C4-2B (cell line): Measurements from ENCODE around the gene PXN.

Experiments used
- CTCF ChIP-seq: fragments of 450-650 bp; conservative IDR thresholded peaks from 2 replicates; pipeline ENCODE4 v1.5.1; 2017; ENCODE audit warnings: mild to moderate bottlenecking
- ZFX ChIP-seq: fragments of 450-650 bp; IDR thresholded peaks from 2 replicates; pipeline ENCODE4 v1.6.1; 2017

- TF ChIP-seq CTCF (no peak), ZFX (no peak)
Measured at GRCh38 chr12:120239776-120240494, 25.6 kb downstream of the PXN start.
